ENCODE data around the gene NGEF.

Gene NGEF

GRCh38 chr2:232967474-232967873 lies 45.6 kb downstream of the NGEF start:
- no peak for DNase-seq (ENCODE audit: low read depth)

DNA sequence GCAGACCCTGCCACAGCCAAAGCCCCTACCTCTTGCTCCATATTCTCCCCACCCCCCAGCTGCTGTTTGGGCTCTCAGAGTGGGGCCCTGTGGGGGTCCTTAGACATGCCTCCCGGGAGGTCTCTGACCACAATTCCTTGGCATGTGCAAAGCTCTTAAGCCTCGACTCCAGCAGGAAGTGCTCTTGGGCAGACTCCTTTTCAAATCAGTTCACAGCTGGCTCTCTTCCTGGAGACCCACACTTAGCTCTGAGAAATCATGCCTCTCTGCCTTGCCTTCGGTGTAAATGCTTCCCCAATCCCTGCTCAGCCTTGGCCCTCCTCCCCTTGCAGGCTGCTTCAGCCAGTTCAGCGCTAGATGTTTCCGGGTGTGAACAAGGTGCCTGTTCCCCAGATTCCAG lies 46.9 kb downstream of the NGEF start:
- DNase-seq (ENCODE audit: low read depth) = no peak

GRCh38 chr2:232963913-232964312 lies 49.1 kb downstream of the NGEF start:
- DNase-seq (ENCODE audit: low read depth) = no peak

DNA sequence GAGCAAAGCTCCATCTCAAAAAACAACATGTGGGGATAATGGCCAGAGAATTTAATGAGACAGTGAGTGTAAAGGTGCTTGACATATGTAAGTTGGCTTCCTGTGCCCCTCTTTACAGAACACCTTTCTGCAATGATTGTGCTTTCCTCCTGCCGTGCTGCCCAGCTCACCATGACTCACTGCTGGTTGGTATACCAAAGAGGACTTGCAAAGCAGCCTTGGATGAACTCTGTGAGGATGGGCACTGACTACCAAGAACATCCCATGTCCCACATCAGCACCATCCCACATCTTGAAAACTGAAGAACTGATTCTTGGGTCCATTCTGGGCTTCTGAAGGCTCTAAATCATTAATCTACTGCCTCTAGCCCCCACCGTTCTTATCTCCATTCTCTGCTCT lies 52.2 kb downstream of the NGEF start:
- DNase-seq (ENCODE audit: low read depth) = no peak

DNA sequence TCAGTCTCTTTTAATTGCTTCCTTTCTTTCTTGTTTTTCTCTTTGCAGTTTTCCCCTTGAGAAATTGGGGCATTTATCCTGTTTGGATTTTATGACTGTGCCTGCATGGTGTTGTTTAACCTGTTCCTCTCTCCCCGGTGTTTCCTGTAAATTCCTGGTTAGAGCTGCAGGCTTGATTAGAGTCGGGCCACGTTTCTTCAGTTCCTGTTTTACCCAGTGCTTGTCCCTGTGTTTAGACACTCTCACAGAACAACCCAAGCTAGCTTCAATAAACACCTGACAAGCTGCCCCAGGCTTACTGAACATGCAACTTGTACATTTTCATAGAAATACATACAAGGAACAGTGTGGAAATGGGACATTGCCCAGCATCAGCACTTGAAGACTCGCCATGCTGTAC lies 53.9 kb downstream of the NGEF start:
- no peak for DNase-seq (ENCODE audit: low read depth)

DNA sequence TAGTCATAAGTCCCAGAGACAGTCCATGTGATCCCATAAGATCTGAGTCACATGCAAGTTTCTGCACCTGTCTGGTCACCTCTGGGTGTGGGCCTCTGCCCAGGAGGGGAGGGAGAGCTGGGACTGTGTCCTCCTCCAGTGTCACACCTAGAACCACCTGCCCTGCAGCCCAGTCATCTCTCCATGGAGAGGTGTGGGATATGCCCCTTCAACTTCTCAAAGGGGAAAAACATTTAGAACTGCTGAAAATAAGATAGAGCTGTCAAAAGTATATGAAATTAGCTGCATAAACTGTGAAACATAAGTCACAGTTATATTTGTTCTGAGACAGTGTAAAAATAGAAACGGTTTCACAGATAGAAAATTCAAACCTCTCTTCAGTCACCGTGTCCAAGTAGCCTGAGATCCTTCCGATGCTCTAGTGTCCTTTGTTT lies 55.4 kb downstream of the NGEF start:
- DNase-seq (ENCODE audit: low read depth) = no peak

DNA sequence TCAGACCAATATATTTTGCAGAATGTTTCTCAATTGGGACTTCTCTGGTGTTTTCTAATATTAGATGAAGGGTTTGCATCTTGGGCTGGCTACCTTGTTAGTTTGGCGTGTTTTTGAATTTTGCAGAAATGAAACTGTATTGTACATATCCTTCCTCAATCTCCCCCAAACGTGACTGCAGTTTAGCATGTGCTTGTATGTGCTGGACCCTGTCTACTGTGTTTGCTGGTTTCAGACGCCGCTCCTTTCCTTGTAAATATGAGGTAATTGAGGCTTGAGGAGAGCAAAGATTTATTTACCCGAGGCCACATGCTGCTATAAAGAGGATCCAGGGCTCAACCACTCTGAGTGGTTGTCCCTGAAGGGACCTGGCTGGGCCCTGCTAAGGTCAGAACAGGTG lies 57.2 kb downstream of the NGEF start:
- no peak for DNase-seq (ENCODE audit: low read depth)

- no peak for DNase-seq (ENCODE audit: low read depth)
These were observed 58.4 kb downstream of the NGEF start for GRCh38 chr2:232954691-232955090.

DNA sequence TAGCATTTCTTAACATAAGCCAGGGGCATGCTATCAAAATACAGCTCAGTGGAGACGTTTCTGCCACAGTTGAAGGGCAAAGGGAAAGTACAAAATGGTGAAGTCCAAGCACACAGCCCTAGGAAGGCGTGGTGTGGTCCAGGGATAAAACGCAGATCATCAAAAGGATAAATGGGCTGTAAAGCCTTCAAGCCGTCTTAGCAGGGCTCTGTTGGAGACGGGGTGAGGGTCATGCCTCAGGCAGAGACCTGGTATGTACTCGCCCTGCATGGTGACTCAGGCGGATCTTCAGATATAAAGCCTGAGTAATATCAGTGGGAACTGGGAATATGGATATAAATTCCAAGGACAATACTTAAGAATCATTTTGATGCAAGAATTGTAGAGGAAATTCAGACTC lies 61.2 kb downstream of the NGEF start:
- DNase-seq (ENCODE audit: low read depth) = no peak

DNA sequence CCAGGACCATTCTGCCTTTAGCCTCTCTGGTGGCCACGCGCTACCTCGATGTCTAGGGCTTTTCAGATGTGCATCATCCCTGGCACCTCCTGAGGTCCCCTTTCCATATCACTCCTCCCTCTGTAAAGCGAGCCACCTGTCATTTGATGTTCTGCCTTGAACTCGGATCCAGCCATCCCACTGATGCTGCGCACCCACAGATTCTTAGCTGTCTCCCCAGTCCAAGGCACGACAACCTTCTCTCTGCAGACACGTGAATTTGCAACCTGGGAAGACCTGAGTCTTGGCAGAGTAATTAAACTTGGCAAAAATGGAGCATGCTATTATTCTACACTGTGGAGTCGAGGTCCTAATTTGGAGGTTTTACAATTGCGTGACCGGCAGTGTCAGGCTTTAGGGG lies 61.9 kb downstream of the NGEF start:
- no peak for DNase-seq (ENCODE audit: low read depth)

DNA sequence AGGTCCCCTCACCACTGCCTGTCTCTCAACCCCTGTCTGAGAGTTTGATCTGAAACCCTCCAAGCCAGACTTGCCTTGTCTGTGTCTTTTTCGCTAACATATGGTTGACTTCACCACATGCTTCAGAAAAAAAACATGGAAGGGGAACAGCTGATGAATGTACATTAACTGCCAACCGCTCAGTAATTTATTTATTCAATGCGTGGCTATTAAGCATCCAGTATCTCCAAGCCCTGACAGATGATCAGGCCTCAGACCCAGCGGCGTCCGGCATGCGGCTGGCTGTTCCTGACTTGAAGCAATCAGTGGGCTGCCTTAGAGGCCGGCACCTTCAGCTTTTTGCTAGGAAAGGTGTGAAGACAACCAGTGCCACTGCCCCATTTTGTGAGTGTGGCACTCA lies 62.3 kb downstream of the NGEF start:
- DNase-seq (ENCODE audit: low read depth) = no peak

- no peak for DNase-seq (ENCODE audit: low read depth)
These were observed 64.0 kb downstream of the NGEF start for GRCh38 chr2:232949016-232949415.

DNA sequence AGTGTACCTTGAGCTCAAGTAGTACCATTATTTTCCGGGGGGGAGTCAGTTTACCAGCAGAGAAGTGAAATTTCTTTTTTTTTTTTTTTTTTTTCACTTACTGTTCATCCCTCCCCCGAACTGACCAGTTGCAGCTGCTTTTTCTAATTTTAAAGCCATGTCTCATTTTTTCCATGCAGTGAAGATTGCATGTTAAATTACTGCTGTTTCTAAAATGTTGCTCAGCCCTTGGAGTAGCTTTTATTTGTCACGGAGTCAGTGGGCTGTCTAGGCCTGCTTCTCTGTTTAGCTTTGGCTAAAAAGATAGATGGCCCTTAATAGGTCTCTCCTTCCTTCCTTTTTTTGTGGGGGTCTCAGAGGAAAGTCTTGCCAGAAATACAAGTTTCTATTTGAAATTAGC lies 70.2 kb downstream of the NGEF start:
- no peak for DNase-seq (ENCODE audit: low read depth)

DNA sequence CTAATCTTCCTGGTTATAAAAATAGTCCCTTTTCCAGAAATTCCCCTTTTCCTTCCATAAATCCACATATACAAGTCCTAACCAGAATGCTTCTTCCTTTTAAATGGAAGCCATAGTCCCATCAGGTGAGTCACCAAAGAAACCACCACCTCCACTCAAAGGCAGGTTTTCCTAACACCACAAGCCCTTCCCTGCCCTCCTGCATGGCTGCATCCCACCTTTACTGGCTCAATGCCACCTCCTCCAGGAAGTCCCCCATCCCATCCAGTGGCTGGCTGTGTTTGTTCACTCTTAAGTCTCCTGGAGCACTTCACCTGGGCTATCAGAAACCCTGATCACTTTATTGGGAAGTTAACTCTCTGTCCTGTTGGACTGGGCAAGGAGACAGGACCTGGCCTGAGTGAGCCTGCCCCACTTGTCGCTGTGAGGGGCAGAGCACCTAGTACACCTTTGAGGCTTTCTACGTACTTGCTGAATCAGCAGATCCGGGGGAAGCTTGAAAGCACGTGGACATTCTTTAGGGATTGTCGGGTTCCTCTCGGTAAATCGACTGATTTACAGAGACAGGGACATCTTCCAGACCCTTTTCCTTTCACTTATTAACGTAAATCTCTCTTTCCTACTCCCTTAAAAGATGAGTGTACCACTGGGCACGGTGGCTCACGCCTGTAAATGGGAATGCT lies 71.0 kb downstream of the NGEF start:
- DNase-seq (ENCODE audit: low read depth) = no peak

DNA sequence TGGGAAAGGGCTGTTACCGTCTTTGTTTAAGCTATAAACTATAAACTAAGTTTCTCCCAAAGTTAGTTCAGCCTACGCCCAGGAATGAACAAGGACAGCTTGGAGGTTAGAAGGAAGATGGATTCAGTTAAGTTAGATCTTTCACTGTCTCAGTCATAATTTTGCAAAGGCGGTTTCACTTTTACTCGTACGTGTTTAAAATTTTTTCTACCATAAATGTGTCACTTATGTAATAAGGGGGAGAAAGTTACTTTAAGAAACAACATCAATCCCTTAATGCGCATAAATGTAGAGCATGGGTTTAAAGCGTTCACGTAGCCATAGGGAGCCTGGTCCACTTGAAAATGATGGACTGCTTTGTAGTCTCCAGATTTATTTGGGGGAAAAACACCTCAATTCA lies 71.7 kb downstream of the NGEF start:
- DNase-seq (ENCODE audit: low read depth) = no peak

- no peak for DNase-seq (ENCODE audit: low read depth)
These were observed 72.3 kb downstream of the NGEF start for GRCh38 chr2:232940724-232941123.

GRCh38 chr2:232937278-232937906 lies 75.7 kb downstream of the NGEF start:
- no peak for DNase-seq (ENCODE audit: low read depth)

DNA sequence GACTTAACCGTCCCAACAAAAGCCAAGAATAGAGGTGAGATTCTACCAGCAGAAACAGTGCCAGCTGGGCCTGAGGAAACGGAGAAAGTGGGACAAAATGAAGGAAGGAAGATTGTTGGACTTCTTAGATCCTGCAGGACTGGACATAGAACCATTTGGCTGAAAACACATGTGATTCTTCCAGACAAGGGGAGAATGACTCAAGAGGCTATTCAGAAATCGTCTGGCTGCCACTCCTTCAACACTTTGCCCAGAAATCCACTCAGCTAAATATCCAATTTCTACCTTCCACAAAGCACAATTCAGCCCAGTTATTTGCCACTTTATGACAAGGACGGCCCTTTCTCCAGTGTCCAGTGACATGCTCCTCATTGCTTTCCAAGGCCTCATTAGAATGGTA lies 81.4 kb downstream of the NGEF start:
- no peak for DNase-seq (ENCODE audit: low read depth)

GRCh38 chr2:232930059-232930400 lies 83.0 kb downstream of the NGEF start:
- DNase-seq (ENCODE audit: low read depth) = no peak

DNA sequence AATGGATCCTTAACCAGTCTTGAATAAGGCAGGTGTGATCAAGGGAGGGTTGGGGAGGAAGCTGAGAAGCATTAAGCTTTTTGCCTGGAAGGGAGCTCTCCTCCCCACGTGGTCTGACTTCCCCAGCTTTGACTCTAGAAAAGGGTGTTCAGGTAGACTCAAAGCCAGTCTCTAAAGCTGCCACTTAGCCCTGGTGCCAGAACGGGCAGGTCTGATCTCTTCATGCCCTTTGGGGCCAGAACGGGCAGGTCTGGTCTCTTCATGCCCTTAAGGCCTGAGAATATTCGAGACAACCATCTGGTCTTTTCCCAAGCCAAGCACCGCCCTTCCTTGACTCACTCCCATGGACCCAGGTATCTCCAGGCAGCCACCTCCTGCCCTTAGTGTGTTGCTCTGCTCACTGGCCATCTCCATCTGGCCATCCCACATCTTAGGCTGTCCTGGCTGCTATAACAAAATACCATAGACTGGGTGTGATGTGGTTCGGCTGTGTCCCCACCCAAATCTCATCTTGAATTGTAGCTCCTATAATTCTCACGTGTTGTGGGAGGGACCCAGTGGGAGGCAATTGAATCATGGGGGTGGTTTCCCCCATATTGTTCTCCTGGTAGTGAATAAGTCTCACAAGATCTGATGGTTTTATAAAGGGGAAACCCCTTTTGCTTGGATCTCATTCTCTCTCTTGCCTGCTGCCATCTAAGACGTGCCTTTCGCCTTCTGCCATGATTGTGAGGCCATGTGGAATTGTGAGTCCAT lies 83.6 kb downstream of the NGEF start:
- DNase-seq (ENCODE audit: low read depth) = no peak

GRCh38 chr2:232928551-232929302 lies 84.3 kb downstream of the NGEF start:
- DNase-seq (ENCODE audit: low read depth) = no peak

DNA sequence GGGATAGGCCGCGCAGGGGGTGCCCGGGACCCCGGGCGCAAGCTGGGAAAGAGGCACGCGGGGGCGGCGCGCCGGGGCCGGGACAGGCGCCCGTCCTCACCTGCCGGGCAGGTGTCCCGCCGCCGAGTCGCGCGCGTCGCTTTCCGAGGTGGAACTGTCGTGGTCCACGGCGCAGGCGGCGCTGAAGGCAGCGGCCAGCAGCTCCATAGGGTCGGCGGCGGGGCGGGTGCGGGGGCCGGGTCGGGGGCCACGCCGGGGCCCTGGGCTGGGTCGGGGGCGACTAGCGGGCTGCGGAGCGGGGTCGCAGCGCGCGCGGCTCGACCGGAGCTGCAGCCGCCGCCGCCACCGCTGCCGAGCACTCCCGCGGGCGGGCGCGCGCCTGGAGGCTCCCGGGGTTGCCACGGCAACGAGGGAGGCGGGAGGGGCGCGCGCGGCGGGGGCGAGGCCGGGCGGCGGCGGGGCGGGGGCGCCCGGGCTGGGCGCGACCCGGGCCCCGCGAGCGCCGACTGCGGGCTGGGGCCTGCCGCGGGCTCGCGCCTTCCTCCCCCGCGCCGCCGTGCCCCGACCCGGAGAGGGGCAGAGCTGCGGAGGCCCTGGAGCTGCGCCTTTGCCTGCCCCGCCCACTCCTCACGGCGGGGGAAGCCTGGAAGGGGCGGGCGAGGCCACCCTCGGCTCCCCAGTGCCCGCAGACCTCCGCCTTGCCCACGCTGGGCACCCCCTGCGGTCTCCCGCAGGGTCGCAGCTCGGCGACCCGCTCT lies 85.1 kb downstream of the NGEF start:
- no peak for DNase-seq (ENCODE audit: low read depth)
